Measurements from ENCODE around the gene MRPL24.
"Not testable (repeated sequence)": the region's sequence is repeated elsewhere in the genome, so short reads cannot be mapped to it uniquely, and the experiment has no call there.

Gene MRPL24

GRCh38 chr1:156740741-156741480 is at the start of gene MRPL24:
Gene MRPL24 (minus strand): TSS chr1:156741088. CDS start chr1:156738704, 2,384 bp downstream.
- DNase-seq = peak; percentile 93

GRCh38 chr1:156789621-156790318 is 48.9 kb upstream of the MRPL24 start:
- DNase-seq = no peak

GRCh38 chr1:156788136-156788535 is 47.2 kb upstream of the MRPL24 start:
- no peak for DNase-seq

GRCh38 chr1:156786640-156787039 is 45.8 kb upstream of the MRPL24 start:
- DNase-seq = no peak

- DNase-seq = no peak
Measured at GRCh38 chr1:156785458-156785857, 44.6 kb upstream of the MRPL24 start.

GRCh38 chr1:156781585-156782186 is 40.8 kb upstream of the MRPL24 start:
- DNase-seq = no peak

- DNase-seq = no peak
Measured at GRCh38 chr1:156777573-156777972, 36.7 kb upstream of the MRPL24 start.

- no peak for DNase-seq
Measured at GRCh38 chr1:156776942-156777341, 36.1 kb upstream of the MRPL24 start.

- DNase-seq = no peak
Measured at GRCh38 chr1:156775799-156776198, 34.9 kb upstream of the MRPL24 start.

GRCh38 chr1:156773607-156774006 is 32.7 kb upstream of the MRPL24 start:
- DNase-seq = no peak

- DNase-seq = no peak
Measured at GRCh38 chr1:156772728-156773497, 32.0 kb upstream of the MRPL24 start.

- DNase-seq = no peak
Measured at GRCh38 chr1:156772222-156772621, 31.3 kb upstream of the MRPL24 start.

- no peak for DNase-seq
Measured at GRCh38 chr1:156768610-156769295, 27.9 kb upstream of the MRPL24 start.

GRCh38 chr1:156767879-156768604 is 27.2 kb upstream of the MRPL24 start:
- no peak for DNase-seq

- peak; percentile 99 for DNase-seq
Measured at GRCh38 chr1:156767101-156767878, 26.4 kb upstream of the MRPL24 start, which contains the start of gene PRCC. Gene PRCC (plus strand): TSS chr1:156767535. CDS start chr1:156767772, 237 bp downstream.

- DNase-seq = no peak
Measured at GRCh38 chr1:156766298-156767100, 25.6 kb upstream of the MRPL24 start.

GRCh38 chr1:156765666-156766065 is 24.8 kb upstream of the MRPL24 start:
- DNase-seq = no peak

GRCh38 chr1:156765136-156765535 is 24.2 kb upstream of the MRPL24 start:
- not testable (repeated sequence) for DNase-seq

GRCh38 chr1:156760796-156761104 is 19.9 kb upstream of the MRPL24 start:
- no peak for DNase-seq

- no peak for DNase-seq
Measured at GRCh38 chr1:156760092-156760795, 19.4 kb upstream of the MRPL24 start.

Measured in NCI-H1417 treated with DMSO at 0.1 percent for 48 hours (cell line).